SK-N-SH treated with all-trans-retinoic acid at 6 μM for 48 hours (cell line): ENCODE results near the gene CCDC38.

Source experiments
- ATAC-seq: fragments of 200-7000 bp; cut with Tn5 transposase; 3 replicates; pipeline ENCODE4 v1.9.1; 2020; ENCODE audit warnings: mild to moderate bottlenecking, moderate library complexity
- ARNTL ChIP-seq: fragments of 450-650 bp; formaldehyde crosslinking; IDR thresholded peaks from 2 replicates; pipeline ENCODE4 v1.5.0; 2020; ENCODE audit warnings: low read depth, mild to moderate bottlenecking, moderate library complexity, borderline replicate concordance
- CSDC2 ChIP-seq: fragments of 250-450 bp; sonication (Bioruptor Pico); IDR thresholded peaks from 2 replicates; pipeline ENCODE4 v1.5.0; 2020; ENCODE audit warnings: mild to moderate bottlenecking, moderate library complexity
- CSRNP3 ChIP-seq: fragments of 250-450 bp; sonication (Bioruptor Pico); IDR thresholded peaks from 2 replicates; pipeline ENCODE4 v1.5.1; 2021; ENCODE audit warnings: mild to moderate bottlenecking, moderate library complexity
- ESRRG ChIP-seq: fragments of 250-450 bp; sonication (Bioruptor Pico); IDR thresholded peaks from 2 replicates; pipeline ENCODE4 v1.6.1; 2021; ENCODE audit warnings: mild to moderate bottlenecking
- GLIS3 ChIP-seq: fragments of 250-450 bp; sonication (Bioruptor Pico); IDR thresholded peaks from 2 replicates; pipeline ENCODE4 v1.5.0; 2020; ENCODE audit warnings: mild to moderate bottlenecking, moderate library complexity
- OSR1 ChIP-seq: fragments of 250-450 bp; sonication (Bioruptor Pico); IDR thresholded peaks from 2 replicates; pipeline ENCODE4 v1.8.0; 2022; ENCODE audit warnings: moderate library complexity, mild to moderate bottlenecking, inconsistent platforms
- POU6F1 ChIP-seq: fragments of 250-450 bp; sonication (Bioruptor Pico); IDR thresholded peaks from 2 replicates; pipeline ENCODE4 v1.8.0; 2021; ENCODE audit warnings: low read depth, mild to moderate bottlenecking, moderate library complexity, borderline replicate concordance
- PPARA ChIP-seq: fragments of 250-450 bp; sonication (Bioruptor Pico); IDR thresholded peaks from 2 replicates; pipeline ENCODE4 v1.5.0; 2020; ENCODE audit warnings: mild to moderate bottlenecking, borderline replicate concordance
- RARB ChIP-seq: fragments of 250-450 bp; sonication (Bioruptor Pico); IDR thresholded peaks from 2 replicates; pipeline ENCODE4 v1.8.0; 2021; ENCODE audit warnings: mild to moderate bottlenecking, moderate library complexity
- SNAI2 ChIP-seq: fragments of 250-450 bp; sonication (Bioruptor Pico); IDR thresholded peaks from 2 replicates; pipeline ENCODE4 v1.5.0; 2020; ENCODE audit warnings: mild to moderate bottlenecking, moderate library complexity
- TCF4 ChIP-seq: fragments of 250-450 bp; sonication (Bioruptor Pico); IDR thresholded peaks from 2 replicates; pipeline ENCODE4 v1.8.0; 2021; ENCODE audit warnings: mild to moderate bottlenecking, moderate library complexity, borderline replicate concordance
- TOX ChIP-seq: fragments of 250-450 bp; sonication (Bioruptor Pico); IDR thresholded peaks from 2 replicates; pipeline ENCODE4 v1.8.0; 2021; ENCODE audit warnings: mild to moderate bottlenecking, moderate library complexity, borderline replicate concordance
- ZC3H10 ChIP-seq: fragments of 250-450 bp; sonication (Bioruptor Pico); IDR thresholded peaks from 2 replicates; pipeline ENCODE4 v1.5.1; 2021; ENCODE audit warnings: mild to moderate bottlenecking, moderate library complexity
- ZFP3 ChIP-seq: fragments of 250-450 bp; sonication (Bioruptor Pico); IDR thresholded peaks from 2 replicates; pipeline ENCODE4 v1.5.0; 2020; ENCODE audit warnings: mild to moderate bottlenecking, moderate library complexity
- ZFP30 ChIP-seq: fragments of 450-650 bp; formaldehyde crosslinking; IDR thresholded peaks from 2 replicates; pipeline ENCODE4 v1.5.0; 2022; ENCODE audit warnings: mild to moderate bottlenecking, moderate library complexity
- ZNF565 ChIP-seq: fragments of 450-650 bp; formaldehyde crosslinking; conservative IDR thresholded peaks from 2 replicates; pipeline ENCODE4 v1.5.0; 2020; ENCODE audit warnings: low read depth, mild to moderate bottlenecking, moderate library complexity
- ZNF70 ChIP-seq: fragments of 450-650 bp; formaldehyde crosslinking; IDR thresholded peaks from 2 replicates; pipeline ENCODE4 v1.5.0; 2020; ENCODE audit warnings: mild to moderate bottlenecking, moderate library complexity
- ZNF8 ChIP-seq: fragments of 450-650 bp; formaldehyde crosslinking; IDR thresholded peaks from 2 replicates; pipeline ENCODE4 v1.5.0; 2020; ENCODE audit warnings: mild to moderate bottlenecking, moderate library complexity
- TF ChIP-seq, protein P1 (sequence below): fragments of 250-450 bp; sonication (Bioruptor Pico); IDR thresholded peaks from 2 replicates; pipeline ENCODE4 v1.5.1; 2020; ENCODE audit warnings: low read depth, mild to moderate bottlenecking, moderate library complexity
- TF ChIP-seq, protein P2 (sequence below): fragments of 250-450 bp; sonication (Bioruptor Pico); IDR thresholded peaks from 2 replicates; pipeline ENCODE4 v1.8.0; 2020; ENCODE audit warnings: mild to moderate bottlenecking, moderate library complexity, borderline replicate concordance

The CCDC38 gene

DNA sequence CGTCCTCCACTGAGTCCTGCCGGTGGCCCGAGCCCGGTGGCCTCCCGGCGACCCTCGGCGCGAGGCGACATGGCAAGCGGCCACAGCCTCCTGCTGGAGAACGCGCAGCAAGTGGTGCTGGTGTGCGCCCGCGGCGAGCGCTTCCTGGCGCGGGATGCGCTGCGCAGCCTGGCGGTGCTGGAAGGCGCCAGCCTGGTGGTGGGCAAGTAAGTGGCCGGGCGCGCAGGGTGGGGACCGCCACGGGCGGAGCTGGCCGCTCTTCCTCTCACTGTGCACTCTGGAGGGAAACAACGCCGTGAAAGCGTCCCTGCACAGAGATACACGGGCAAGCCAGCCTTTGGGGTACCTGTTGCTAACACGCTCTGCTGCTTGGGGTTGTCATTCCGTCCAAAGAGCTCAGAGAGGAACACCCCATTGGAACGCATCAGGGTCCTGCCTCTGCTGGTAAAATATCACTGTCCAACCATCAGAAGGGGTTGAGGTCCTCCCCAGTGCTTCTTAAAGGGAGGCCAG lies 972 bp upstream of the CCDC38 start, which contains the start of gene AMDHD1:
Gene AMDHD1 (plus strand): TSS at position 2 of the 513 bp plus-strand sequence. CDS start 68 bp downstream, at position 70.
- peak; percentile 89 for ATAC-seq
- no peak for TF ChIP-seq POU6F1
- TF ChIP-seq ZNF8 (CRISPR knock-in tag) = no peak
- TF ChIP-seq ZFP3 (CRISPR knock-in tag) = no peak
- no peak for TF ChIP-seq ZFP30 (CRISPR knock-in tag)
- no peak for TF ChIP-seq ZNF70
- TF ChIP-seq TOX = no peak
- TF ChIP-seq PPARA (CRISPR knock-in tag) = no peak

DNA sequence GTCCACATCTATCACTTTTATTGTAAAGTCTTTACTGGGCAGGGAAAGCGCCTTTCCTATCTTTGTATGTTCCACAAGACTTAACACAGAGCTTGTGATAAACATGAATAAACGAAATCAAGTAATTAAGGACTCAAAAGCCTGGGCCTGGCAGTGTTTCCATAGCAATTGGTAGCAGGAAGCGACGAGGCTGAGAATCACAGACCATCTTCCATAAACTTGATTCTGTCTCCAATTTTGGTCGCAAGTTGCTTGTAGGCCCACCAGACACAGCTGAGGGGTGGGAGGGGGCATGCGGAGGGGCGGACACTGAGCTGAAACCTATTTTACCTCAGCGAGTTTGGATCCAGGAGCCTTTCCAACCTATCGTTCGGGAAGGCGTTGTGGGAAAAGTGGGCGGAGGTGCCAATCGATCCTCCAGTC lies 302 bp downstream of the CCDC38 start:
- ATAC-seq = no peak
- no peak for TF ChIP-seq ZFP30 (CRISPR knock-in tag)
- no peak for TF ChIP-seq TCF4 (CRISPR knock-in tag)
- TF ChIP-seq ZFP3 (CRISPR knock-in tag) = no peak
- TF ChIP-seq ZNF565 (CRISPR knock-in tag) = no peak
- TF ChIP-seq, protein P1, sequence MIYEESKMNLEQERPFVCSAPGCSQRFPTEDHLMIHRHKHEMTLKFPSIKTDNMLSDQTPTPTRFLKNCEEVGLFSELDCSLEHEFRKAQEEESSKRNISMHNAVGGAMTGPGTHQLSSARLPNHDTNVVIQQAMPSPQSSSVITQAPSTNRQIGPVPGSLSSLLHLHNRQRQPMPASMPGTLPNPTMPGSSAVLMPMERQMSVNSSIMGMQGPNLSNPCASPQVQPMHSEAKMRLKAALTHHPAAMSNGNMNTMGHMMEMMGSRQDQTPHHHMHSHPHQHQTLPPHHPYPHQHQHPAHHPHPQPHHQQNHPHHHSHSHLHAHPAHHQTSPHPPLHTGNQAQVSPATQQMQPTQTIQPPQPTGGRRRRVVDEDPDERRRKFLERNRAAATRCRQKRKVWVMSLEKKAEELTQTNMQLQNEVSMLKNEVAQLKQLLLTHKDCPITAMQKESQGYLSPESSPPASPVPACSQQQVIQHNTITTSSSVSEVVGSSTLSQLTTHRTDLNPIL (CRISPR knock-in tag) = no peak
- TF ChIP-seq ZNF8 (CRISPR knock-in tag) = no peak
- no peak for TF ChIP-seq GLIS3
- no peak for TF ChIP-seq TOX
- TF ChIP-seq CSDC2 = no peak
- no peak for TF ChIP-seq ZNF70
- no peak for TF ChIP-seq ZC3H10 (CRISPR knock-in tag)
- no peak for TF ChIP-seq CSRNP3 (CRISPR knock-in tag)
- TF ChIP-seq ARNTL (CRISPR knock-in tag) = no peak
- TF ChIP-seq ESRRG (CRISPR knock-in tag) = no peak
- TF ChIP-seq SNAI2 (CRISPR knock-in tag) = no peak

- no peak for ATAC-seq
These were observed 1.9 kb downstream of the CCDC38 start for GRCh38 chr12:95940514-95940913.

More at GRCh38 chr12:95940514-95940913, 1.9 kb downstream of the CCDC38 start:
- TF ChIP-seq TOX (no peak), GLIS3 (no peak), CSRNP3 (CRISPR knock-in tag) (no peak), ZNF565 (CRISPR knock-in tag) (no peak), OSR1 (CRISPR knock-in tag) (no peak), PPARA (CRISPR knock-in tag) (no peak), RARB (CRISPR knock-in tag) (no peak)
- TF ChIP-seq, protein P2, sequence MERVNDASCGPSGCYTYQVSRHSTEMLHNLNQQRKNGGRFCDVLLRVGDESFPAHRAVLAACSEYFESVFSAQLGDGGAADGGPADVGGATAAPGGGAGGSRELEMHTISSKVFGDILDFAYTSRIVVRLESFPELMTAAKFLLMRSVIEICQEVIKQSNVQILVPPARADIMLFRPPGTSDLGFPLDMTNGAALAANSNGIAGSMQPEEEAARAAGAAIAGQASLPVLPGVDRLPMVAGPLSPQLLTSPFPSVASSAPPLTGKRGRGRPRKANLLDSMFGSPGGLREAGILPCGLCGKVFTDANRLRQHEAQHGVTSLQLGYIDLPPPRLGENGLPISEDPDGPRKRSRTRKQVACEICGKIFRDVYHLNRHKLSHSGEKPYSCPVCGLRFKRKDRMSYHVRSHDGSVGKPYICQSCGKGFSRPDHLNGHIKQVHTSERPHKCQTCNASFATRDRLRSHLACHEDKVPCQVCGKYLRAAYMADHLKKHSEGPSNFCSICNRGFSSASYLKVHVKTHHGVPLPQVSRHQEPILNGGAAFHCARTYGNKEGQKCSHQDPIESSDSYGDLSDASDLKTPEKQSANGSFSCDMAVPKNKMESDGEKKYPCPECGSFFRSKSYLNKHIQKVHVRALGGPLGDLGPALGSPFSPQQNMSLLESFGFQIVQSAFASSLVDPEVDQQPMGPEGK (CRISPR knock-in tag) = no peak
- TF ChIP-seq, protein P1 (CRISPR knock-in tag) = no peak
